GM21528 (cell line): ENCODE data around the gene TACO1.

Experiments used
- ATAC-seq: cut with Tn5 transposase; IDR thresholded peaks from one replicate; pipeline ENCODE4 v1.9.1; 2021; ENCODE audit warnings: mild to moderate bottlenecking, moderate library complexity; ENCODE audit not compliant: unreplicated experiment, low FRiP score

The TACO1 gene

DNA sequence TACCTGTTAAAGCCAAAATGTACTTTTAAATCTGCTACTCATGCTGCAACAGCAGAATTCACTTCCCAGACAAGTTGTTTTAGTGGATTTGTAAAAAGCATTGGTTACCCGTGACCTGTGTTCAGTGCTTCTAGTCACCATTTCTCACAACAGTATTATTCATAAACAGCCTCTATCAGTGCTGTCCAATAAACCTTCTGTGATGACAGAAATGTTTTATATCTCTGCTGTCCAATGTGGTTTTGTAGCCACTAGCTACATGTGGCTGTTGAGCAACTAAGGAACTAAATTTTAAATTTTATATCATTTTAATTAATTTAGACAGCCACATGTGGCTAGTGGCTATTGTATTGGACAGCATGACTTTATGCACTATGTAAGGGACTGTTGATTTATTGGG, 34.1 kb downstream of the TACO1 start:
- ATAC-seq: no peak

DNA sequence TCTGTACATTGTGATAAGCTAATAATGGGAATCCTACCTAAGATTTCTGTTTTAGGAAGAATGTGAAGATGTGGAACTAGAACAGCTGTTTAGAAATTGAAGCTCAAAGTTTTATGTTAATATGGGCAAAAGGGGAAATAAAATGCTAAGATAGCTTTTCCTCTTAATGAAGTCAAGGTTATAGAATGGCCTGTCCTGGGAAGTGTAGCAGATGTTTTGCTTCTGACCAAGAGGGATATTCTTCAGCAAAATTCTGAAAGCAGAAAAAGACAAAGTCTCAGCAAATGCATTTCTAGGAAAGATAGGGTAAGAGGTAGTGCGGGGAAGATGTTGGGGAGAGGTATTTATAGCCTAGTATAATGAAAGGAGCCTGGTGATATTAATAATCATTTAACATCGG, 34.6 kb downstream of the TACO1 start:
- ATAC-seq: no peak

DNA sequence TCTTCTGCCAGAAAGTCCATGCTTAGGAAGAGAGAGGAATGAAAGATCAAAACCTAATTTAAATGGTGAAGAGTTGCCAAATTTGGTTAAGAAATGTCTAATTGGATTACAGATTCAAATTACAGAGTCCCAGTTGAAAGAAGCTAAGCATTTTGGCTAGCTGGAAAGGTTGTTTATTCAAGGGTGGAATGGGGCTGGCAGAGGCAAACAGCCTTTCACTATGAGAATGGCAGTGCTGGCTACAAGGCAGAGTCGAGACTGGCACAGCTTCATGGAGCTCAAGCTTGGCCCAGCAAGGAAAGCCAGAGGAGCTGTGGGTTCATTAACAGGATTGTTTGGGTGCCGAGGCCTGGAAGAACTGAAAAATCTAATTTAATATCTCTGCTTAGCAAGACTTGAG, 35.1 kb downstream of the TACO1 start:
- ATAC-seq: no peak

GRCh38 chr17:63639125-63639524, 38.4 kb downstream of the TACO1 start:
- no peak for ATAC-seq

DNA sequence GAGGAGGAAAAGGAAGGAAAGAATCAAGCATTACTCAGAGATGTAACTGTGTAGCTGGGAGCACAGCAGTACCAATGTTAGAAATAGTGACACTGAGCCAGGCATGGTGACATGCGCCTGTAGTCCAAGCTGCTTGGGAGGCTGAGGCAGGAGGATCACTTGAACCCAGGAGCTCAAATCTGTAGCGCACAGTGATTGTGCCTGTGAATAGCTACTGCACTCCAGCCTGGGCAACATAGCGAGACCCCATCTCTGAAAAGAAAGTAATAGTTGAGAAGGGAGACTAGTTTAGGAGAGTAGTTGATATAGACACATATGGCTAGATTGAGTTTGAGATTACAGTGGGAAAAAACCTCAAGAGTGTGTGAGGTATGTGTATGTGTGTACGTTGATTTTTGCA, 39.3 kb downstream of the TACO1 start:
- ATAC-seq: no peak

DNA sequence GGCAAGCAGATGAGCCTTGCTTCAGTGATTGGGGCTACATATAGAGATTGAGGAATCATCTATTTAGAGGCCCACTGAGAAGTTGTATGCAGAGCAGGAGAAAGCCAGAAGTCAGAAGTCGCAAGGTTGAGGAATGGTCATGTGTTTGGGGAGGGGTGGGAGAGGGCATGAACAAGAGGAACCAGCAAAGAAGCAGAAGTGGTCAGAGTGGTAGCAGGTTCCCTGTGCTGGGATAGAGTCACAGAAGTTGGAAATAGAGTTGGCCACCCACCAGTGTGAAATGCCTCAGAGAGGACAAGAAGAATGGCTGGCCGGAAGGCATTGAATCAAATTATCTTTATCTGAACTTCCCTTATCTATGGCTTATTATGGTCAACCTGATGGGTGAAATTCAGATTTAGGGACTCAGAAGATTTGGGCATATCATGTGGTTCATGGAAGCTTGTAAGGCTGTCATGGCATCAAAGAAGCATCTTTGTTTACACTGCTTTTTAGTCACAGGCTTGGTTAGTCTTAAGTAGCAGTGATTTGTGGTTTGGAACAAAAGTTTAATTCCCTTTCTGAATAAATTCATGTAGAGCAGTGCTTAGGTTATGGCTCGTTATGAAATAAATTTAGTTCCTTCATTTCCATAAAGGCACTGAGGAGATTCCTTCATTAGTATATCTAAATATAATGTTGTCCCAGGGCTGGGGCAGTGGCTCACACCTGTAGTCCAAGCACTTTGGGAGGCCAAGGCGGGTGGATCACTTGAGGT, 41.2 kb downstream of the TACO1 start:
- no peak for ATAC-seq

DNA sequence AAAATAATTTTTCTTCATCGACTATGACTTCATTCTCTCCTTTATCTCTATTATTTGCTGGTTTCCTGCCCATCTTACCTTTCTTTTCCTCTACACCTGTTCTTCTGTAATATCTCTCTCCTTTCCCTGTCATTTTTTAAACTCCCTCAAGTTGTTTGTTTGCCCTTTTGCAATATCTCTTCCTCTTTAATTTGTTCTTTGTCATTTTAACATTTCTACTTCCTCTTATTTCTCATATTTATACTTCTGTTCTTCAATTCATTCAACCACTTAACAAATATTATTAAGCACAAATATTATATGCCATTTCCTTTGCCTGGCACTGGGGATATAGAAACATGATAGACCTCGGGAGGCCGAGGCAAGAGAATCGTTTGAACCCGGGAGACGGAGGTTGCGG, 44.2 kb downstream of the TACO1 start:
- ATAC-seq: no peak

GRCh38 chr17:63645775-63646487, 45.2 kb downstream of the TACO1 start:
- ATAC-seq: peak; percentile 66

DNA sequence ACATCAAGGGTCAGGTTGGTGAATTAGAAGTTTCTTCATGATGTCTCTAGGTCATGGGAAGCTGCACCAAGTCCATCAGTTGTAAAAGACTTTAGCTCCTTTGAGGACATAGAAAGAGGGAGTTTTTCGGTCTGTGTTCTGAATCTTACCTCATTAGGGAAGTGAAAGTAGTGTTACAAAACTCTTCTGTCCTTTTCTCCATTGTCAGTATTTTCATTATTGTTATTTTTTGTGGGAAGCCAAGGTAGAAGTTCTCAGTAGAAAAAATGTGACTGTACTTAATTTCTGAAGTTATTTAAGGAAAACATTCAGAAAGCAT, 45.8 kb downstream of the TACO1 start:
- ATAC-seq: peak; percentile 84

DNA sequence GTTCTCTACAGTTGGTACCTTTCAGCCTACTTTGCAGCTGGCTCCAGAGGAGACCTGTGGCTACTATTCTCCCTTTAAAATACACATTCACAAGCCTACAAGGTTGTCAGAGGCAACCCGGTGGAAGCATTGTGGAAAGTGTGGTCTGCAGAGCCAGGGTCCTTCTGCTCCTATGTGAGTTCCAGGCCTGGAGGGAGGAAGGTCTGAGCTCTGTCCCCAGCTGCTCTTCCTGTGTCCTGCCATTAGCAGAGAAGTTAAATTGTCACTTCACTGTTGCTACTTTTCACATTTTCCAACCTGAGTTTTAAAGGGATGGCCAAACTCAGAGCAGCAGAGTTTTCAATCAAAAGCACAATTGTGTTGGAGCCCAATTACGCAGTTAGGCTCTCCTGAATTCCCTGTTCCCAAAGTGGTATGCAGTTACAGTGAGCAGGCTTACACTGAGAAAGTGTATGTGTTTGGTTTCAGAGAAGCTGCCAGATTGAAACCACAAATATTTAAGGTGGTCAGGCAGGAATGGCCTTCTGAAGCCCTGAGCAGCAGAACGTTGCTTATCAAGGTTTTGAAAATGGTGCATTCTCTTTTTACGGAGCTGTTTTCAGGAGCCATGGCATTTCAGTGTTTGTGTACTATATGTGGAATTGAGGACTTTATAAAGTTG, 46.5 kb downstream of the TACO1 start:
- no peak for ATAC-seq

GRCh38 chr17:63647936-63648335, 47.2 kb downstream of the TACO1 start:
- ATAC-seq: no peak

DNA sequence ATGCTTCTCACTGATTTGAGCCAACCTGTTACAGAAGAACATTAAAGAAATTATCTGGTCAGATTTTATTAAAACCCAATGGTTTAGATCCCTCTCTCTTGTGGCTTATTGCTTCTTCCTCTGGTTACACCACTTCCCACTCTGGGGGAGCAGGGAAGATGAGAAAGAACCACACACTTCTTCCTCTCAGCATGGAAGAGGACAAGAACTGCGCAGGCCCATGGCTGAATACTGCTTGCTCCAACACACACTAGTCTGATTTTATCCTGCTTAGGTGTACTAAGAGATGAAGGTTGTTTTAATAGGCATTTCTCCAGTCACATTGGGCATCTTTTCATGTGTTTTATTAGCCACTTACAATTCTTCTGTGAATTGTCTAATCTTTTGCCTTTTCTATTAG, 49.1 kb downstream of the TACO1 start:
- ATAC-seq: no peak

DNA sequence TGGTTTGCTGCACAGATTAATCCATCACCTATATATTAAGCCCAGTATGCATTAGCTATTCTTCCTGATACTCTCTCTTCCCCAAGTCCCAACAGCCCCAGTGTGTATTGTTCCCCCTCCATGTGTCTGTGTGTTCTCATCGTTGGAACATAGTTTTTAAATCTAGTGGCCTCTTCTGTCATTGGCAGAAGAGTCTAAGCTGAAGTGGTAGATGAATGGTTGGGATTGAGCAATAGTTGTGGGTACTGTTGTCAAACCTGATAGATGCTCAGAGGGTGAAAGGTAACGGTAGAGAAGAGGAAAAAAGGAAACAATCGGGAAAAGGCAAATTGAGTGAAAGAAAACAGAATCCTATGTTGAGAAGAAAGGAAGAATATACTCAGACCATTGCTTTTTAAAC, 51.4 kb downstream of the TACO1 start:
- no peak for ATAC-seq

DNA sequence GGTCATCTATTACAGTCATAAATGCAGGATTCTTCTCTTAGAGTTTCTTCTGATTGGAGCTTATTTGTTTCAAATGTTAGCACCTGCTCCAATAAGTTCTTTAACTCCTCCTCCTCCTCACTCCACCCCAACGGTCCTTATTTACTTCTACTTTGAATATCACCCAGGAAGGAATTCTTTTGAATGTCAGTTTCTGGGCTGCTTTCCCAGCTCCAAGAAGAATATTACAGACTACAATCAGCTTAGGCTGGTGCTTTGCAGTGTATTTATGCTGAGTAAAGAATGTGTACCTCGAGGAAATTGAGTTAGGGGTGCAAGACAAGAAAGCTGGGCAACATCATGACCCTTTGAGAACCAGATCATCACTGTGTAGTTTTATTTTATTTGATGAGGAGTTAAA, 52.4 kb downstream of the TACO1 start:
- no peak for ATAC-seq

DNA sequence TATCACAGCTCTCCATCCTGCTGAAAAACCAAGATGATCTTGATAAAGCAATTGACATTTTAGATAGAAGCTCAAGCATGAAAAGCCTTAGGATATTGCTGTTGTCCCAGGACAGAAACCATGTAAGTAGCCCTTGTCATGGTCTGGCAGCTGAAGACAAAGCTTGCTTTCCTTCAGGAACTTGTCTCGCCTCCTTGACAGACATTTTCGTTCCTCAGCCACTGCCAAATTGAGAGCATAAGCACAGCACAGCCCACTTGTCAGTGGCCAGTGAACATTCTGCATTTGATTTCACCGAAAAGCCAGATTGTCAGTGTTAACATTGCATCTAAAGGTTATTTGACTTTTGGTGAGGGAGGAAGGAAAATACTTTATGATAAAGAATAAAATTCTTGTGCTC, 57.1 kb downstream of the TACO1 start:
- ATAC-seq: no peak
